OCI-LY1 (cell line): Measurements from ENCODE around the gene PNPLA5.

Experiments
- H2AFZ ChIP-seq: fragments of 200-600 bp; sonication (generic), shearing (Covaris generic); 2 replicates; pipeline ENCODE4 v1.6.0; 2014; ENCODE audit warnings: antibody characterized with exemption, mild to moderate bottlenecking, low read length
- H3F3A ChIP-seq: fragments of 200-600 bp; sonication (generic), shearing (Covaris generic); 2 replicates; pipeline ENCODE4 v1.6.0; 2014; ENCODE audit warnings: mild to moderate bottlenecking, antibody characterized with exemption, low read length, moderate library complexity; ENCODE audit not compliant: insufficient read depth
- H3K27ac ChIP-seq: fragments of 200-600 bp; sonication (generic); 2 replicates; pipeline ENCODE4 v1.5.1; 2014; ENCODE audit warnings: low read length, mixed run types, mild to moderate bottlenecking, low read depth; ENCODE audit not compliant: poor library complexity, severe bottlenecking
- H3K27me3 ChIP-seq: fragments of 200-600 bp; sonication (generic); 2 replicates; pipeline ENCODE4 v1.6.0; 2014; ENCODE audit warnings: antibody characterized with exemption, mild to moderate bottlenecking, low read length, moderate library complexity; ENCODE audit not compliant: insufficient read depth
- H3K36me3 ChIP-seq: fragments of 200-600 bp; sonication (generic); 2 replicates; pipeline ENCODE4 v1.6.1; 2014; ENCODE audit warnings: mild to moderate bottlenecking, antibody characterized with exemption, low read length, moderate library complexity, mixed read lengths; ENCODE audit not compliant: insufficient read depth
- H3K4me1 ChIP-seq: fragments of 200-600 bp; sonication (generic); 2 replicates; pipeline ENCODE4 v1.5.1; 2014; ENCODE audit warnings: mild to moderate bottlenecking, low read length, moderate library complexity; ENCODE audit not compliant: insufficient read depth, severe bottlenecking
- H3K4me2 ChIP-seq: fragments of 200-600 bp; sonication (generic), shearing (Covaris generic); 2 replicates; pipeline ENCODE4 v1.6.1; 2014; ENCODE audit warnings: low read length
- H3K4me3 ChIP-seq: fragments of 200-600 bp; sonication (generic); 2 replicates; pipeline ENCODE4 v1.5.1; 2014; ENCODE audit warnings: low read length, low read depth, mild to moderate bottlenecking, mixed read lengths; ENCODE audit not compliant: poor library complexity, severe bottlenecking
- H3K79me2 ChIP-seq: fragments of 200-600 bp; shearing (Covaris generic); 2 replicates; pipeline ENCODE4 v1.6.1; 2016; ENCODE audit warnings: mixed run types, low read length, mixed read lengths; ENCODE audit not compliant: insufficient read depth
- H3K9ac ChIP-seq: fragments of 200-600 bp; sonication (generic), shearing (Covaris generic); 2 replicates; pipeline ENCODE4 v1.6.1; 2014; ENCODE audit warnings: mild to moderate bottlenecking, low read length, mixed read lengths
- H3K9me2 ChIP-seq: fragments of 200-600 bp; sonication (generic), shearing (Covaris generic); 2 replicates; pipeline ENCODE4 v1.6.1; 2014; ENCODE audit warnings: low read depth, mild to moderate bottlenecking, low read length, mixed read lengths
- H3K9me3 ChIP-seq: fragments of 200-600 bp; shearing (Covaris generic); 2 replicates; pipeline ENCODE4 v1.6.1; 2014; ENCODE audit warnings: low read length, mixed read lengths
- H4K20me1 ChIP-seq: fragments of 200-600 bp; sonication (generic), shearing (Covaris generic); 2 replicates; pipeline ENCODE4 v1.6.0; 2016; ENCODE audit warnings: mild to moderate bottlenecking, low read length; ENCODE audit not compliant: insufficient read depth
- CTCF ChIP-seq: fragments of 200-600 bp; sonication (generic), shearing (Covaris generic); IDR thresholded peaks from 2 replicates; pipeline ENCODE4 v1.5.1; 2017; ENCODE audit warnings: mild to moderate bottlenecking, antibody characterized with exemption, low read length, moderate library complexity, mixed read lengths
- EZH2 ChIP-seq: fragments of 200-600 bp; sonication (generic), shearing (Covaris generic); IDR thresholded peaks from 2 replicates; pipeline ENCODE4 v1.8.0; 2017; ENCODE audit warnings: borderline replicate concordance, mixed run types, mild to moderate bottlenecking, antibody characterized with exemption, low read length, moderate library complexity, mixed read lengths

Gene PNPLA5

GRCh38 chr22:43835166-43835565, 56.6 kb downstream of the PNPLA5 start:
- Histone ChIP-seq H3K9ac (no peak overlapping the region), H3F3A (no peaks in the 10 kb centered on the region), H3K27ac (no peak overlapping the region), H3K27me3 (no peaks in the 10 kb centered on the region), H3K4me2 (no peak overlapping the region), H3K4me3 (no peak overlapping the region), H3K4me1 (no peaks in the 10 kb centered on the region), H3K9me2 (no peaks in the 10 kb centered on the region), H3K36me3 (no peaks in the 10 kb centered on the region), H3K9me3 (no peaks in the 10 kb centered on the region), H3K79me2 (no peaks in the 10 kb centered on the region), H2AFZ (no peak overlapping the region), H4K20me1 (no peaks in the 10 kb centered on the region)
- no peak for TF ChIP-seq CTCF
- TF ChIP-seq EZH2: no peak

- H3K4me3 ChIP-seq: no peak overlapping the region
- H3K9ac ChIP-seq: no peak overlapping the region
- no peaks in the 10 kb centered on the region for H3K9me3 ChIP-seq
- H4K20me1 ChIP-seq: no peaks in the 10 kb centered on the region
- no peak overlapping the region for H3K27ac ChIP-seq
- H2AFZ ChIP-seq: no peak overlapping the region
- no peaks in the 10 kb centered on the region for H3K27me3 ChIP-seq
- no peak overlapping the region for H3K4me2 ChIP-seq
- no peaks in the 10 kb centered on the region for H3K79me2 ChIP-seq
- no peaks in the 10 kb centered on the region for H3K4me1 ChIP-seq
- H3K9me2 ChIP-seq: no peaks in the 10 kb centered on the region
- no peak for TF ChIP-seq CTCF
- no peak for TF ChIP-seq EZH2
- H3K36me3 ChIP-seq: no peaks in the 10 kb centered on the region
- H3F3A ChIP-seq: no peaks in the 10 kb centered on the region
Measured at GRCh38 chr22:43833286-43834240, 58.2 kb downstream of the PNPLA5 start.

- Histone ChIP-seq H3K4me3 (no peak overlapping the region), H3K36me3 (no peaks in the 10 kb centered on the region), H3F3A (no peaks in the 10 kb centered on the region), H3K79me2 (no peaks in the 10 kb centered on the region), H4K20me1 (no peaks in the 10 kb centered on the region), H3K9me3 (no peaks in the 10 kb centered on the region), H3K9ac (no peak overlapping the region), H3K4me1 (no peaks in the 10 kb centered on the region), H3K4me2 (no peak overlapping the region), H3K9me2 (no peaks in the 10 kb centered on the region), H3K27me3 (no peaks in the 10 kb centered on the region), H3K27ac (no peak overlapping the region), H2AFZ (no peak overlapping the region)
- TF ChIP-seq EZH2 (no peak), CTCF (no peak)
Measured at GRCh38 chr22:43832393-43833265, 59.2 kb downstream of the PNPLA5 start.
